ENCODE data around the gene AKAP5. TPM values are rescaled to one million over a fixed set of nuclear protein-coding genes. Genes with fewer than 3 reads are reported as not detected.

The AKAP5 gene
- total and polyA plus RNA-seq, 2 of the 13 experiments (the other 11 are each of a cell fraction or from before 2014, with no cell fraction given) = 0.18 to 1.5 TPM

DNA sequence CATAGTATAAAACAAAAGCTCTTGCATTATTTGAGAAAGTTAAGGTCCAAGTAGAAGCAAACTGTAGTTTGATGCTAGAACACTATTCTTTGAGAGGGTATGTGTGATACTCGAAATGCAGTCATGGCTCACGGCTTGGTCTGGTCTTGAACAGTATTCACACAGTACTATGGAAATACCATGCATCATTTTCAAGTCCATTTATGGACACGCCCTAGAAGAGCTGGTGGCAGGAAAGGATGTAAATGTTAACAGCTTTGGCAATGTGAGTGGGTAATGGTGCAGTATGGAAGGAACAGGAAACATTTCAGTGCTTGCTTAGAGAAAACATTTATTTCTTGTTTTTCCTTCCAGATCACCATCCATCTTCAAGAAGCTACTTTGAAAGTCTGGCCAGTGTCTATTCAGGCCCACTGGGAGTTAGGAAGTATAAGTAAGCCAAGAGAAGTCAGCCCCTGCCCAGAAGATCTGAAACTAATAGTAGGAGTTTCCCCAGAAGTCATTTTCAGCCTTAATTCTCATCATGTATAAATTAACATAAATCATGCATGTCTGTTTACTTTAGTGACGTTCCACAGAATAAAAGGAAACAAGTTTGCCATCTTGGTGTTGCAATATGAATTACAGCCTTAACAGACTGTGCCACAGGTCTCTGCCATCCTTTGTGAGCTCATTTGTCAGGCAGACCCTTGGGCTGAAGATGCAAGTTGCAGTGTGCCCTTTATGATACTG, 5.7 kb upstream of the AKAP5 start:
- no peak for FAIRE-seq
- H3K79me2 ChIP-seq (ENCODE audit: insufficient read depth, low read length) = no peaks in the 10 kb centered on the region
- CTCF ChIA-PET (ENCODE audit: low intra/inter-chr PET ratio, low total read pairs) = no interaction called here
- TF ChIP-seq RAD21 (CRISPR knock-in tag; IDR thresholded peaks at IDR 0.05) (no peak), ZNF710 (CRISPR knock-in tag; IDR thresholded peaks at IDR 0.05; ENCODE audit: borderline replicate concordance) (no peak), U2AF2 (IDR thresholded peaks at IDR 0.05; ENCODE audit: low read depth, low read length) (no peak), MLXIP (CRISPR knock-in tag; IDR thresholded peaks at IDR 0.05; ENCODE audit: borderline replicate concordance) (no peak), ZNF7 (CRISPR knock-in tag; IDR thresholded peaks at IDR 0.05) (no peak), BRF2 (CRISPR knock-in tag; IDR thresholded peaks at IDR 0.05) (no peak), ARHGAP35 (CRISPR knock-in tag; IDR thresholded peaks at IDR 0.05; ENCODE audit: borderline replicate concordance) (no peak), CC2D1A (CRISPR knock-in tag; IDR thresholded peaks at IDR 0.05) (no peak), ZNF567 (CRISPR knock-in tag; IDR thresholded peaks at IDR 0.05; ENCODE audit: borderline replicate concordance) (no peak), ZNF761 (CRISPR knock-in tag; conservative IDR thresholded peaks at IDR 0.05) (no peak), THAP11 (CRISPR knock-in tag; IDR thresholded peaks at IDR 0.05) (no peak)
- TF ChIP-seq, protein P1, sequence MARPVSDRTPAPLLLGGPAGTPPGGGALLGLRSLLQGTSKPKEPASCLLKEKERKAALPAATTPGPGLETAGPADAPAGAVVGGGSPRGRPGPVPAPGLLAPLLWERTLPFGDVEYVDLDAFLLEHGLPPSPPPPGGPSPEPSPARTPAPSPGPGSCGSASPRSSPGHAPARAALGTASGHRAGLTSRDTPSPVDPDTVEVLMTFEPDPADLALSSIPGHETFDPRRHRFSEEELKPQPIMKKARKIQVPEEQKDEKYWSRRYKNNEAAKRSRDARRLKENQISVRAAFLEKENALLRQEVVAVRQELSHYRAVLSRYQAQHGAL (CRISPR knock-in tag; IDR thresholded peaks at IDR 0.05; ENCODE audit: not compliant biosample characterization) = no peak
- TF ChIP-seq, protein P2, sequence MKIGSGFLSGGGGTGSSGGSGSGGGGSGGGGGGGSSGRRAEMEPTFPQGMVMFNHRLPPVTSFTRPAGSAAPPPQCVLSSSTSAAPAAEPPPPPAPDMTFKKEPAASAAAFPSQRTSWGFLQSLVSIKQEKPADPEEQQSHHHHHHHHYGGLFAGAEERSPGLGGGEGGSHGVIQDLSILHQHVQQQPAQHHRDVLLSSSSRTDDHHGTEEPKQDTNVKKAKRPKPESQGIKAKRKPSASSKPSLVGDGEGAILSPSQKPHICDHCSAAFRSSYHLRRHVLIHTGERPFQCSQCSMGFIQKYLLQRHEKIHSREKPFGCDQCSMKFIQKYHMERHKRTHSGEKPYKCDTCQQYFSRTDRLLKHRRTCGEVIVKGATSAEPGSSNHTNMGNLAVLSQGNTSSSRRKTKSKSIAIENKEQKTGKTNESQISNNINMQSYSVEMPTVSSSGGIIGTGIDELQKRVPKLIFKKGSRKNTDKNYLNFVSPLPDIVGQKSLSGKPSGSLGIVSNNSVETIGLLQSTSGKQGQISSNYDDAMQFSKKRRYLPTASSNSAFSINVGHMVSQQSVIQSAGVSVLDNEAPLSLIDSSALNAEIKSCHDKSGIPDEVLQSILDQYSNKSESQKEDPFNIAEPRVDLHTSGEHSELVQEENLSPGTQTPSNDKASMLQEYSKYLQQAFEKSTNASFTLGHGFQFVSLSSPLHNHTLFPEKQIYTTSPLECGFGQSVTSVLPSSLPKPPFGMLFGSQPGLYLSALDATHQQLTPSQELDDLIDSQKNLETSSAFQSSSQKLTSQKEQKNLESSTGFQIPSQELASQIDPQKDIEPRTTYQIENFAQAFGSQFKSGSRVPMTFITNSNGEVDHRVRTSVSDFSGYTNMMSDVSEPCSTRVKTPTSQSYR (CRISPR knock-in tag; IDR thresholded peaks at IDR 0.05; ENCODE audit: borderline replicate concordance) = no peak

More for the DNA sequence above, 5.7 kb upstream of the AKAP5 start:
- DNase-seq (ENCODE audit: low spot score) (no peak), ATAC-seq (no peak)
- Histone ChIP-seq H3K4me1 (ENCODE audit: insufficient read depth, low read length) (peaks cover 6% of the 10 kb centered on the region), H3K4me2 (ENCODE audit: low read depth, low read length) (no peak overlapping the region), H4K20me1 (ENCODE audit: insufficient read depth, low read length) (no peaks in the 10 kb centered on the region), H3K27ac (ENCODE audit: extremely low read length, insufficient read depth, low read length) (no peak overlapping the region), H3K27me3 (ENCODE audit: control insufficient read depth in 1 of 2, insufficient read depth in 2 of 2, low read length in 2 of 2) (no peaks in the 10 kb centered on the region), H2AFZ (ENCODE audit: low read length) (no peak overlapping the region), H3K9me3 (ENCODE audit: low read length) (no peaks in the 10 kb centered on the region), H3K4me3 (replicated peaks in 1 of 3; ENCODE audit: insufficient read depth in 1 of 3, low read depth in 2 of 3, low read length in 3 of 3) (no peak overlapping the region), H3K9ac (ENCODE audit: insufficient read depth, low read depth, low read length) (no peak overlapping the region), H3K36me3 (replicated peaks in 1 of 2; ENCODE audit: control insufficient read depth in 1 of 2, insufficient read depth in 2 of 2, low read length in 2 of 2) (peaks cover 8 to 44% of the 10 kb centered on the region in 2 experiments)
- WGBS (ENCODE audit: low lambda C conversion rate) = 96% methylated on average over 4 of the region's 4 CpGs
- in situ Hi-C loops (cut with HindIII; ENCODE audit: extremely low pct_ligation_motif_present, low pct_unique_long_range_greater_than_20kb) (no loop called here), intact Hi-C loops (cut with micrococcal nuclease; ENCODE audit: unreplicated experiment) (no loop called here)
- no TSS peak for BruUV-seq (replicated peaks)
- POLR2A ChIA-PET = no interaction called here

Measured in HepG2 (cell line).